Astrocyte (in vitro differentiated cells and primary cell): ENCODE data around the gene NBDY.

ENCODE experiments used
- CTCF ChIP-seq: IDR thresholded peaks from 2 replicates; pipeline ENCODE4 v1.5.1; 2011; ENCODE audit warnings: low read depth, mild to moderate bottlenecking, inconsistent platforms, low read length, moderate library complexity; ENCODE audit not compliant: insufficient read depth
- EZH2 ChIP-seq: IDR thresholded peaks from 2 replicates; pipeline ENCODE4 v1.6.1; 2012; ENCODE audit warnings: mild to moderate bottlenecking, low read length, inconsistent platforms; ENCODE audit not compliant: insufficient read depth

DNA sequence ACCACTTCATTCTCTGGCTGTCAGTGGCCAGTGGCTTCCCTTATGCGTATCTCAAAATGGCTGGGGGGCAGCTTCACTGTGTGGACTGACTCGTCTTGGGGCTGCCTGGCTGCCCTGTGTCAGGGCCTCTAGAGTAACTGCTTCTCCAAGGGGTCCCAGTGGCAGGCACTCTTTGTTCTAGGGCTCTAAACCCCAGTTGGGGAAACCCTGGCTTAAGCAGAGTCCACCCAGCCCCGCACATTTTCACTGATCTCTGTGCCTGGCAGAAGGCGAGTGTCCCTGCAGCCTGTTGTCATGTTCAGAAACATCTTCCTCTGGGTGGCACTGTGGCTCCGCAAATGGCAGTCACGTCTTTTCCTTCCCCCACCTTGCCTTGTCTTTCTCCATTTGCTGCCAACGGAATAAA lies 59.7 kb downstream of the NBDY start:
- no peak for TF ChIP-seq CTCF
- TF ChIP-seq EZH2: no peak
